Thyroid gland (tissue), 4 donors: ENCODE measurements around the gene FGD5.

Experiments used
- POLR2A ChIP-seq, 2 donors: fragments of 450-650 bp; IDR thresholded peaks; one replicate each; pipeline ENCODE4 v1.6.1; 2017; ENCODE audit warnings: antibody characterized with exemption in 2 of 2, mild to moderate bottlenecking in 2 of 2, moderate library complexity in 1 of 2
- TF ChIP-seq, protein P1 (sequence below), 6 experiments: fragments of 200-600 bp in 3 of 6; fragments of 450-650 bp in 3 of 6; sonication (generic) in 3 of 6; IDR thresholded peaks; one replicate each; pipeline ENCODE4 v1.5.1; 2016 to 2019; ENCODE audit warnings: antibody characterized with exemption in 6 of 6, mild to moderate bottlenecking in 2 of 6, inconsistent platforms in 1 of 6, moderate library complexity in 1 of 6

DNA sequence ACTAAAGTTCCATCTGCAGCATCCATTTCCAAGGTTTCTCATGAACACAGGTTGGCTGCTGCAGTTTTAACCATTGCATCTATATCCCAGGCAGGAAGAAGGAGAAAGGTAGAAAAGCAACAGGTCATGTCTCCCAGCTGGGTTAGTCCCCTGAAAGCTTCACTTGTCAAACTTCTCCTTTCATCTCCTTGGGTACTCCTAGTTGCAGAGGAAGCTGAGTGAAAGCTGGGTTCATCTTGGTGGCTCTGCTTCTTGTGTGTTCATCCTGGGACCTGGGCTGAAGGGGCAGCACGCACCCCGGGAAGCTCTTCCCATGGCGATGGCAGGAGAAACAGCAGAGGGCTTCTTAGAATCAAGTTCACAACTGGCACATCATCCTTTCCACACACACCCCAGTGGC, 67.3 kb downstream of the FGD5 start:
- TF ChIP-seq, protein P1, sequence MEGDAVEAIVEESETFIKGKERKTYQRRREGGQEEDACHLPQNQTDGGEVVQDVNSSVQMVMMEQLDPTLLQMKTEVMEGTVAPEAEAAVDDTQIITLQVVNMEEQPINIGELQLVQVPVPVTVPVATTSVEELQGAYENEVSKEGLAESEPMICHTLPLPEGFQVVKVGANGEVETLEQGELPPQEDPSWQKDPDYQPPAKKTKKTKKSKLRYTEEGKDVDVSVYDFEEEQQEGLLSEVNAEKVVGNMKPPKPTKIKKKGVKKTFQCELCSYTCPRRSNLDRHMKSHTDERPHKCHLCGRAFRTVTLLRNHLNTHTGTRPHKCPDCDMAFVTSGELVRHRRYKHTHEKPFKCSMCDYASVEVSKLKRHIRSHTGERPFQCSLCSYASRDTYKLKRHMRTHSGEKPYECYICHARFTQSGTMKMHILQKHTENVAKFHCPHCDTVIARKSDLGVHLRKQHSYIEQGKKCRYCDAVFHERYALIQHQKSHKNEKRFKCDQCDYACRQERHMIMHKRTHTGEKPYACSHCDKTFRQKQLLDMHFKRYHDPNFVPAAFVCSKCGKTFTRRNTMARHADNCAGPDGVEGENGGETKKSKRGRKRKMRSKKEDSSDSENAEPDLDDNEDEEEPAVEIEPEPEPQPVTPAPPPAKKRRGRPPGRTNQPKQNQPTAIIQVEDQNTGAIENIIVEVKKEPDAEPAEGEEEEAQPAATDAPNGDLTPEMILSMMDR (IDR thresholded peaks at IDR 0.05) = no peak
- TF ChIP-seq POLR2A (IDR thresholded peaks at IDR 0.05) = no peak
